GM21737 (cell line): ENCODE results near the gene ATP5F1B.

Experiments used
- ATAC-seq: cut with Tn5 transposase; IDR thresholded peaks from one replicate; pipeline ENCODE4 v1.9.1; 2021; ENCODE audit warnings: mild to moderate bottlenecking, moderate library complexity; ENCODE audit not compliant: unreplicated experiment

ATP5F1B gene

DNA sequence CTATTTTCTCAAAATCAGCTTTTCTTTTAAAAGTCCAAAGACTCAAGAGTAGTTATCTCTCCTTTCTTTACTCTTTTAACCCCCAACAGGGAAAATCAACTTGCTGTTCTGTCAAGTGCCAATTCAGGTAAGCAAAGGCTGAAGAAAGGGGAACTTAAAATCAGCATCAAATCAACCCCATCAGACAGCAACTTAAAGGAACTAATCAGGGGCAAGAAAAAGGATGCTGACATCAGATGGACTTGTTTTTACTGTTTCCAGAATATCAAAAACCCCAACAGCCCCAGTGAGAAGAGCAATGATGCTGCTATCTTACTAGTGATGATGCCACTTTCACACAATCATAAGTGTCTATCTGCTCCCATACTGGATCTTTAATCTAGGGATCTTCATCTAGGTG lies 19.1 kb downstream of the ATP5F1B start:
- ATAC-seq = no peak

DNA sequence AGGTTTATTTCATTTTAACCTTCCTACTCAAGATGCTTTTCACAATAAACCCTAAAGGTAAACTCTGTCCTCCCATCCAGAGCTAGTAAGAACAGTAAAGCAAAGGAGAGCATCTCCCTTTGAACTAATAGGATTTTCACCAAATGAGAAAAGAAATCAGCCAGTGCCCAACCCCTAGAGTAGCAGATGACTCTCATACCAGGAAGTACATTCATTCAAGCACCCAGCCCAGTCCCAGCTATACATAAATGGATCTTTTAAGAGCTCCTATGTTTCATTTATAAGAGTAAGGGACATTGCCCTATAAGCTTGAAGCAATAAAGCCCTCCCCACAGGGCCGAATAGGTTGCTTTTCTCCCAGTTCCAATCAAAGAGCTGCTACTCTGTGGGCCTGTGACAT lies 23.2 kb downstream of the ATP5F1B start:
- ATAC-seq = no peak

DNA sequence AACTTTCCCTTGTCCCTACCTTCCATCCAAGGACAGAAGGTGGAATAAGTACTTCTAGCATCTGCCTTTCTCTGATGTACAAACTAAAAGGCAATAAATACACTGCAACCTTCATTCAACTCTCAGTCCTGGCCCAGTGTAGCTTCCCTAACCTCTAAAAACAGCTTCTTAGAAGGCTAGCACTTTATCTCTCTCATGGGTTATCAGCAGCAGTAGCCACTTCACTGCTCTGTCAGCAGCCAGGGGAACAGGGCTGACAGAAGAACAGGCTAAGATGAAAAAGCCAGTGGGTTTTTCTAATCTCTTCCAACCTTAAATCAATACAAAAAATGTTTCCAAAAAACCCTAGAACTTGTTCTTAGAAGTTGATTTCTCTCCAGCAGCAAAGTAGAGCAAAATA lies 28.9 kb downstream of the ATP5F1B start:
- ATAC-seq = no peak

DNA sequence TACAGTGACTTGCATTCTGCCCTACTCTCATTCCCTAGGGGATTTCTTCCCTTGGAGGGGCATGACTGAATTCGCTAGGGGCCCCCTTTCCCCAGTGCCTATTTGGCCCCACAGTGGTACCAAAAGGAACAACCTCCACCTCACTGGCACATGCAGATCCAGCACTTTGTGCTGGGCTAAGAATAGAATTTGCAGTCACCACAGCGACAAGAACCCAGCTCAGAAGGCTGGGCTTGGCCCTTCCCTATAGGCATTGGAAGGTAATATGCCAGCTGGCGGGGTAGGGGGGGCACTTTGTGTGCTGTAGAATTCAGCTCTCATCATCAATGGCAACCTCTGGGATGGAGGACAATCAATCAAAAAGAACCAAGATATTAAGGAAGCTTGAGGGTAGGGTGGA lies 29.5 kb downstream of the ATP5F1B start:
- no peak for ATAC-seq

DNA sequence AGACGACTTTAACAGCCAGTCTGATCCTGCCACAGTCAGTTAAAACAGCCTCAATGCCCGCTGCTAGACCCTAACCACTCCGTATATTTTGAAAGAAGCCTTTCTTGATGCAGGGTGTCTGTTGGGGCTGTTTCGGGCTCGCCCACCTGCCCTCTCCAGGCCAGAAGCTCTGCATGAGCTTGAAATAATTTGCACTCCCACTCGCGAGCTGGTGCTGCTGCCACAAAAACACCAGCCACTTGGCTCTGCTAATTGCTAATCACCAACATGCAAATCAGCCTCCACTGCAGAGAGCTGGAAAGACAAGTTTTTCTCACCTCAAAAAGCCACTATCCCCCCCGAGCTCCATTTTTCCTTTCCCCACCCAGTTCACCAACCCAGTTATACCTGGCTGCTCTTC lies 31.2 kb downstream of the ATP5F1B start:
- ATAC-seq = no peak

DNA sequence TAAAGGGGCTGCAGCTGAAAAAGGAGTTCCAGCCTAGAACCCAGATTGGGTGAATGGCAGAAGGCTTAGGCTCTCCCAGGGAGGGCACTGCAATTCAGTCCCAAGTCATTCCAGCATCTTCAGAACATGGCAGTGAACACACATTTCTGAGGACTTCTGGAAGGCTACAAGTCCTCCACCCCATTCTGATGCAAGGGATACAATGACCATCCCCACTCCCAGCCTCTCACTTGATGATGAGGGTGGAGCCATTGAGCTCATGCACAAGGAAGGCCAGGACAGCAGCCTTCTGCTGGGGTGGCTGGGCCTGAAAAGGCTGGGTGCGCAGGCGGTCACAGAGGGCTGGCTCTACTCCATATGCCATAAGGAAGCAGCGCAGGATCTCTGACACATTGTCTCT lies 41.4 kb downstream of the ATP5F1B start:
- ATAC-seq = no peak

DNA sequence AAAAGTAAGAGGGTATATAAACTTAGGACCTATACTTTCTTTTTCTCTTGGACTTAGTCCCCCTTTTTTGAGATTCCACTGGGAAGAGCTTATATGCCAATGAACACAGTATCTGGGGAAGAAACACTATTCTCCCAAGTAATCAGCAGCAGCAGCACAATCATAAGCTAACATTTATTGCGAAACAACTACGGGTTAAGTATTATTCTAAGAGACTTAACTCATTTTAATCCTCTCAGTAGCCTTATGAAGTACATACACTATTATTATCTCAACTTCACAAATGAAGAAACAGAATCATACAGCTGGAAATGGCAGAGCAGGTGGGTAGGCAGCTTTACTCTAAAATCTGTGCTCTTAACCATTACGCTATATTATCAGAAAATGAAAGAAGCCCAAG lies 43.5 kb downstream of the ATP5F1B start:
- no peak for ATAC-seq

DNA sequence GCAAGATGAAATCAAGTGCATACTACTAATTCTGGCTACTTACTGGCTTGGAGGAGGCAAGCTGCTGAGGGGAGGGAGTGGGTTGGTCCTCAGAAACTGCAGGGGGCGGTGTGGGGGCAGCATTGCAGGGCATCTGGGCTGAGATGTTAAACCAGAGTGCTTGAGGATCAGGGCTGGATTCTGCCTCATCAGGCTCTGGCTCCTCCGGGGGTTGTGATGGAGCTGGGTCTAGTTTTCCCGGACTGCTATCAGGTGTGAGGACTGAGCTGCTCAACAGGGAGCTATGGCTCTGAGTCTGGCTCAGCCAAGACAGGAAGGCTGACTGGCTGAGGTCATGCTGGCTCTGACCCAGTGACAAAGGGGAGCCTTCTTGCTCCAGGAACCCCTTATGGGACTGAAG lies 44.3 kb downstream of the ATP5F1B start:
- no peak for ATAC-seq

DNA sequence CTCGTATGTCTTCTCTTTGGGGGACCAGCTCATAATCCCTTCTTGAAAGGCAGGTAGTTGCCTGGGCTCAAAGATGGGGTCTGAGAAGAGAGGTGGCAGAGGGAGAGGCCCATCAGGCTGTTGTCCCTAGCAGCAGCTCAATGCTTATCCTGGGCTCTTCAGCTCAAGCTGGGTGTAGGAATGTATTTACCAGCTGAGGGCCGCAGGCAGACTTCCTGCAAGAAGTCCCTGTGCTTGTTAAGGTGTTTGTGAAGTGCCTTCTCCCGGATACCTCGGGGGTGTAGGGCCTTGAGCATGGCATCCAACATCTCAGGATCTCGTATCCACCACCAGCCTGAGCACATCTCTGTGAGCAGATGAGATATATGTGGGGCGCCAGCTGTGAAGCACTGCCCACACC lies 45.0 kb downstream of the ATP5F1B start:
- no peak for ATAC-seq

DNA sequence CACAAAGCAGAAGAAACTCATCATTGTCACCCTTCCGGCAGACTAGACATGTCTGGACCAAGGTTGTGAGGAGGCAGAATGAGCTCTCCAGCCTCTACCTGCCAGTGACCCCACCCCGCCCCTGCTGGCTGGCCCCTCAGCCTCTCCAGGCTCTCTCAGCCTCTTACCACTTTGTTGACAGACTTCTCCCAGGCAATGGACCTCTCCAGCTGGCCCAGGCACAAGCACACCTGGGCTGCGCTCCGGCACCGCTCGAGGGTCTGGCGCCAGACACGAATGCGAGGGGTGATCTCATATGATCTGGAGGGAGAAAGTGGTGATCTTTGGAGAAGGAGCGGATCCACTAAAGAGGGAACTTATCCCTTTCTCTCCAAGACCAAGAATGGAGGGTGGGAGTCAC lies 46.0 kb downstream of the ATP5F1B start:
- no peak for ATAC-seq

DNA sequence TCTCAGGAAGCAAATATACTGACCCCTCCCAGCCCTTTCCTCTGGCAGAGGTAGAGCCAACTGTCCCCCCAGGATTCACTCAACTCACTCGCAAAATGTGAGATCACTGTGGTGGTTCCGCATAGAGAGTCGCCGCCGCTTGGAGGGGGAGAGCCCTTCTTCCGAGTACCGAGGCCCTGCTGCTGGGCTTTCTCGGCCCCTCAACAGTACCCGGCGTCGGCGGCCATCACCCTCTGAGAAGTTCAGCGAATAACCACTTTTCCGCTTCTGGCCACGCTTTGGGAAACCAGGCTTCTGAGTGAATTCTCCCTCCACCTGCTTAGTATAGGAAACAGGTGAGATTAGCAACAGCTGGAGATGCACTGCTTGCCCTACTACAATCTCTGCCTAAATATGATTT lies 46.7 kb downstream of the ATP5F1B start:
- no peak for ATAC-seq

DNA sequence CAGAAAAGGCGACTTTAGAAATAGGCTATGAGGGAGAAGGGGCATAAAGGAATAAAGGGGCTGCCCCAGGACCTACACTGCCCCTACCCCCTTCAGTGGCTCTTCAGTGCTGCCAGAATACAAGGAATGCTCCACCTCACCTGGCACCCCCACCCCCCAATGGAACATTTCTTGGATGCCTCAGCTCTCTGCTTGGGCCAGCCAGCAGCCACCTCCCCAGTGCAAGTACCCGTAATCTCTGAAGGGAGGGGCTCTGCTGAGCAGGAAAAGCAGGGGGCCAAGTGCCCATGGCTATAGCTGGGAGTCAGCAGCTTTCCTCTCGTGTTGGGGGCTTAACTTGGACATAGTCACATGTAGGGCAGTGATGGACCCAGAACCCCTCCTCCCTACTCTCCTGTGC lies 49.0 kb downstream of the ATP5F1B start:
- no peak for ATAC-seq

DNA sequence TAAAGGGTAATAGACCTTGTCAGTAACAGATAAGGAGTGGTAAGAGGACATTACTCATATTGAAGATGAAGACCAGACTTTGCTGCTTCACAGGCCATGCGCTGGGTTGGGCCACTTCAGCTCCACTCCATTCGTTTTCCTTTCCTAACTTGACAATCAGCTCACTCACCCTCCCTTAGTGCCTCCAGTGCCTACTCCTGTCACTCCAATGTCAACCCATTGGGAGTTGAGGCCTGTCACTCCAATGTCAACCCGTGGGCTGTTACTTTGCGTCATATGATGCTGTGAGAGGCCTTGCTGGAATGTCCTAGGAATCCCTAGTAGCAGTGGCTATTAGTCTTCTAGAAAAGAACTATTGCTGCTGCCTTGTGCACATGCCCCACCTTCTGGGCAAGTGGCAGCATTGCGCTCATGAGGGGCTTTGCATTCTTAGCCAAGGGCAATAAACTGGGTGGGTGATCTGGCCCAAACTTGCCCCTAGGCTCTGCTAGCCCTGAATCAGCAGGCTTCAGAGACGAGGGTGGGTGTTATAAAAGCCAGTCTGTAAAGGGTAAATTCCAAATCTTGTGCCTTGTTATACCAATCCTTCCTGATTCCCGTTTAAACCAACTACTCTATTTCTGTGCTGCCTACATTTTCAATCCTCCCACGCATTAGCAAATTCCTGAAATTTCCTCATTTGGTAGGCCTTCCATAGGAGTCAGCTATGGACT lies 51.7 kb downstream of the ATP5F1B start:
- ATAC-seq = no peak

DNA sequence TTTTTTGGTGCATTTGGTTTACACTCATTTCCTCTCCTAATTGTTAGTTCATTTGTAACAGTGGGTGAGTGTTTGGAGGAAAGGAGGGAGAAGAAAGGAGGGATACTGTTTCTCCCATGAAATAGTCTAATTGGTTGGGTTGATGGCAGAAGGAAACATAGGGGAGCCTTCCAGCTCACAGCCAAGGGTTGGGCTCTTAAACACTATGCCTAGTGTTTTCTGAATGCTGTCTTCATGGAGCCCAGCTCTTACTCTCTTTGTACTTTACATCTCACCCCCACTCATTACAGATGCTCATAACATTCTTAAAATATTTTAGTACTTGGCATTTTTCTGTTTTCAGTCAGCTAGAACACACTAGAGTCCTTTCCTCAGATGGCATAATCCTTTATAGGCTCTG lies 53.8 kb downstream of the ATP5F1B start:
- no peak for ATAC-seq

DNA sequence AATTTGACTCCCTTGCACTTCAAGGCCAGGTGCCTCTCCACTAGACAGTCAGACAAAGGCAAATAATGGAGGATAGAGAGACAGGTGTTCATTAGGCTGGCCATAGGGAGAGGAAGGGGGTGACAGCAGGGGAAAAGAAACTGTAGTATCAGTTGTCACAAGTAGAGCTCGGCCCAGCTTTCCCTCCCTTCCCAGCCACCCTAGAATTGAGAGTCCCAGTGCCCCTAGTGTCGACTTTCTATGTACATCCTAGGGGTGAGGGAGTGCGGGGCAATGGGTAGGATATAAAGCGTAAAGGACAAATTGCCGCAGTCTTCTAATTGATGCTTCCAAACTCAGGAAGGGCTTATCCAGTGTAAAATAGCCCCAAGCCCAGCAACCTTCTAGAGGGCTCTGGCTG lies 54.7 kb downstream of the ATP5F1B start:
- no peak for ATAC-seq

DNA sequence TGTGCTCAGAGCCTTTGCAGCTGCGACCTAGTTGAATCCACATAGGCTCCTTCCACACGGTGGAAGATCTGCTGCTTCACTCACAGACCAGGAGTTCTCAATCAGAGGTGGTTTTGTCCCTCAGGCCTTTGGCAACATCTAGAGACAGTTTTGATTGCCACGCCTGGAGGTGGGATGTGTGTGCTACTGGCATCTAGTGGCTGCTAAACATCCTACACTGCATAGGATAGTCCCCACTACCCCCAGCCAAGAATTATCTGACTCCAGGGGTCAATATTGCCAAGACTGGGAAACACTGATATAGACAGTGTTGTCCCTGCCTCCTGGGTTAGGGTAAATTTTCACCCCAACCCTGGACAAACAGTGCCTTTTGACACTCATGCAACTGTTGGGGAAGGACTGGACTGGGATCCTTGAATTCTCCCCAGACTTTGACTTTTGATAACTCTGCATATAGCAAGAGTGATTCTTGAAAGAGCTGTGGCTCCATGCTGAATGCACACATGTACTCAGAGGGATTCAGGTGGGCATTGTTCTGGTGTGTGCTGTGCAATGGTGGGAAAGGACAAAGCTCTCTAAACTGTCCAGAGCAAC lies 55.5 kb downstream of the ATP5F1B start:
- no peak for ATAC-seq

DNA sequence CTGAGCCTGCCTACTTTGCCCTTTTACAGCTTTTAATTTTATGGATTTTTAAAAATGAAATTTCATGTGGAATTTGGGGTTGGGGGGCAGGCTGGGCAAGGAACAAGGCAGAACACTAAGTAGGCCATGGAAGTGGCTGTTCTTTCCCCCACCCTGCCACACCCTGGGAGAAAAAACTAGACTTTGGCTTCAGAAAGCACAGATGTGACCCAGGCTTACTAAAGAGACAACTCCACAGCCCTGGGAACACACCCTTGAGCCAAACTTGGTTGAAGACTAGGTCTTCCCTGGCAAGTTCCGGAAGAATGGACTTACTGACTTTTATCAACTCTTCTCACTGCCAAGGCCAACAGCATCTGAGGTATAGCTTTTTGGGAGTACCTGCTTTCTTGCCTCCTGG lies 56.0 kb downstream of the ATP5F1B start:
- no peak for ATAC-seq
